SU-DHL-6 (cell line): ENCODE results near the gene RNFT1.
"Not testable (repeated sequence)": the region's sequence is repeated elsewhere in the genome, so short reads cannot be mapped to it uniquely, and the experiment has no call there.

Source experiments
- CTCF ChIP-seq: fragments of 200-600 bp; sonication (generic); IDR thresholded peaks from one replicate; pipeline ENCODE4 v1.5.1; 2017; ENCODE audit warnings: antibody characterized with exemption, mild to moderate bottlenecking, low read length, moderate library complexity; ENCODE audit not compliant: insufficient read depth, poor library complexity, severe bottlenecking
- EZH2phosphoT487 ChIP-seq: fragments of 200-600 bp; sonication (generic), shearing (Covaris generic); conservative IDR thresholded peaks from 2 replicates; pipeline ENCODE4 v1.6.1; 2018; ENCODE audit warnings: mild to moderate bottlenecking, antibody characterized with exemption, low read length, moderate library complexity, mixed read lengths

DNA sequence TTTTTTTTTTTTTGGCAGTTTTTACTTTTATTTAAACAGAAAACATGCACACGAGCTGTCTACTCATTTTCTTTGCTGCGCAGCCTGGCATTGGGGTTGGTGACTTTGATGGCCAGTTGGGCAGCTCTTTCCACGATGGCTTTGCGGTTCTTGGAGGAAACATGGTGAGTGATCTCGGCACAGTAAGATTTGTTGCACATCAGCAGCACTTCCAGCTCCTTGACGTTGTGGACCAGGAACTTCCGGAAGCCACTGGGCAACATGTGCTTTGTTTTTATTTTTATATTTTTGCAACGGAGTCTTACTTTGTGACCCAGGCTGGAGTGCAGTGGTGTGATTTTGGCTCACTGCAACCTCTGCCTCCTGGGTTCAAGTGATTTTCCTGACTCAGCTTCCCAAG, 8.9 kb upstream of the RNFT1 start:
- not testable (repeated sequence) for TF ChIP-seq CTCF, EZH2phosphoT487
